ENCODE measurements around the gene MINK1. TPM values are rescaled to one million over a fixed set of nuclear protein-coding genes. Genes with fewer than 3 reads are reported as not detected.

Gene MINK1
- total RNA-seq, 1 donor from 2014 or later, result 90.6 TPM

GRCh38 chr17:4879601-4880000 is 46.5 kb downstream of the MINK1 start:
- H3K27ac Mint-ChIP-seq (ENCODE audit: unreplicated experiment), result no peak overlapping the region
- peaks cover 11% of the 10 kb centered on the region for H3K36me3 Mint-ChIP-seq (ENCODE audit: low read depth)
- TF ChIP-seq, protein P1, sequence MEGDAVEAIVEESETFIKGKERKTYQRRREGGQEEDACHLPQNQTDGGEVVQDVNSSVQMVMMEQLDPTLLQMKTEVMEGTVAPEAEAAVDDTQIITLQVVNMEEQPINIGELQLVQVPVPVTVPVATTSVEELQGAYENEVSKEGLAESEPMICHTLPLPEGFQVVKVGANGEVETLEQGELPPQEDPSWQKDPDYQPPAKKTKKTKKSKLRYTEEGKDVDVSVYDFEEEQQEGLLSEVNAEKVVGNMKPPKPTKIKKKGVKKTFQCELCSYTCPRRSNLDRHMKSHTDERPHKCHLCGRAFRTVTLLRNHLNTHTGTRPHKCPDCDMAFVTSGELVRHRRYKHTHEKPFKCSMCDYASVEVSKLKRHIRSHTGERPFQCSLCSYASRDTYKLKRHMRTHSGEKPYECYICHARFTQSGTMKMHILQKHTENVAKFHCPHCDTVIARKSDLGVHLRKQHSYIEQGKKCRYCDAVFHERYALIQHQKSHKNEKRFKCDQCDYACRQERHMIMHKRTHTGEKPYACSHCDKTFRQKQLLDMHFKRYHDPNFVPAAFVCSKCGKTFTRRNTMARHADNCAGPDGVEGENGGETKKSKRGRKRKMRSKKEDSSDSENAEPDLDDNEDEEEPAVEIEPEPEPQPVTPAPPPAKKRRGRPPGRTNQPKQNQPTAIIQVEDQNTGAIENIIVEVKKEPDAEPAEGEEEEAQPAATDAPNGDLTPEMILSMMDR (IDR thresholded peaks at IDR 0.05), result no peak
- H3K4me1 Mint-ChIP-seq (ENCODE audit: low read depth), result no peaks in the 10 kb centered on the region
- H3K9me3 Mint-ChIP-seq (ENCODE audit: low read depth), result no peaks in the 10 kb centered on the region
- no peak for DNase-seq (ENCODE audit: low spot score)
- H3K4me3 Mint-ChIP-seq (ENCODE audit: unreplicated experiment), result no peak overlapping the region
- H3K27me3 Mint-ChIP-seq (ENCODE audit: low read depth), result no peaks in the 10 kb centered on the region

GRCh38 chr17:4880857-4881256 is 47.7 kb downstream of the MINK1 start:
- Mint-ChIP-seq H3K4me3 (ENCODE audit: unreplicated experiment) (no peak overlapping the region), H3K4me1 (ENCODE audit: low read depth) (no peaks in the 10 kb centered on the region), H3K9me3 (ENCODE audit: low read depth) (no peaks in the 10 kb centered on the region), H3K27me3 (ENCODE audit: low read depth) (no peaks in the 10 kb centered on the region), H3K27ac (ENCODE audit: unreplicated experiment) (no peak overlapping the region), H3K36me3 (ENCODE audit: low read depth) (peaks cover 19% of the 10 kb centered on the region)
- no peak for DNase-seq (ENCODE audit: low spot score)
- TF ChIP-seq, protein P1 (IDR thresholded peaks at IDR 0.05), result no peak

DNA sequence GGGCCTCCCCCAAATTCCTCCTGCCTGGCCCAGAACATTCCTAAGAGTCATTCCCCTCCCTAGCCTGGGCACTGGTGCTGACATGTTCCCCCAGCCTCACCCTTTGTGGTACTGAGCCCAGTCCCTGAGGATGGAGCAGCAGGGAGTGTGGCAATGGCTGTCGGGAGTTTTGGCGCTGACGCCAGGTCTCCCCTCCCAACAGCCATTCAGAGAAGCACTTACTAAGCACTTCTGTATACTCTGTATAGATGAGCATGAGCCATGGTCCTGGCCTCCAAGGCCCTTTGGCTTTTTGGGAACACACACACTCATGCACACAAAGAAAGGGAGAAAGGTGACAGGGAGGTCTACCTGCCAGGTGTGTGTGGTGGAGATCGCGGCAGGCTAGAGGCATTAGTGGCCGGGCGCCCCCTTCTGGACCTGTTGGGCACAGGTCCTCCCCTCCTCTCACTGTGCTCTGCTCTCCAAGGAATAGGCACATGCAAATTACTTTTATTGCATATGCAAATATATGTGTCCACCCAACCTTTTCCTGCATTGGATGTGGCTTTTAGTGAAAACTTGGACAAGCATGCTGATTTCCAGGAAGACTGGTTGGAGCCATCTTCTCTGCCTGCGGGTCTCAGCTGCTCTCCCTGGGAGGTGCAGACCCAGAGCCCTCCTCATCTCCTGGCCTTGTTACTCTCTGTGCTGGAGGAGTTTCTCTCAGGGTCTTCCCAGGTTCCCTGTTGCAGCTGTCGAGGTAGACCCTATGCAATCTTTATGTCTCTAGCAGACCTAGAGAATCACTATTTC is 48.8 kb downstream of the MINK1 start:
- Mint-ChIP-seq H3K27ac (ENCODE audit: unreplicated experiment) (no peak overlapping the region), H3K4me3 (ENCODE audit: unreplicated experiment) (no peak overlapping the region), H3K27me3 (ENCODE audit: low read depth) (no peaks in the 10 kb centered on the region), H3K4me1 (ENCODE audit: low read depth) (no peaks in the 10 kb centered on the region), H3K9me3 (ENCODE audit: low read depth) (no peaks in the 10 kb centered on the region), H3K36me3 (ENCODE audit: low read depth) (peaks cover 16% of the 10 kb centered on the region)
- TF ChIP-seq, protein P1 (IDR thresholded peaks at IDR 0.05), result peak; percentile 87
- DNase-seq (ENCODE audit: low spot score), result no peak

DNA sequence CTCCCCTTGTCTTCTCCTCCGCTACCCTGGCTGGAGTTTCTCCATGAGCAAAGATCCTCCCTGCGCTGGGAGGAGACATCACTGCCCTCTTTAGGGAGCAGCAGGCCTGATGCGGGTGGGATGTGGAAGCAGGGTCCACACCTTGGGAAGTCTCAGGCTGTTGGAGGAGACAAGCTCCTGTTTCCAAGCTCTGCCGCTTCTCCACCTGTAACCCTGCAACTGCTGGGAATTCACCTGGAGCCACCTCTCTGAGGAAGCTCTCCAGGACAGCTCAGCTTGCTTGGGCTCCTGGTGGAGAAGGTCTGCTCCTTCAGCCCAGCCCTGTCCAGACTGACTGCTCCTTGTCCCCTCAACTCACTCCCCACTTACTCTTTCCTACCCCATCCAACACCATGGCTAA is 51.3 kb downstream of the MINK1 start:
- H3K9me3 Mint-ChIP-seq (ENCODE audit: low read depth), result no peaks in the 10 kb centered on the region
- peaks cover 18% of the 10 kb centered on the region for H3K36me3 Mint-ChIP-seq (ENCODE audit: low read depth)
- H3K4me1 Mint-ChIP-seq (ENCODE audit: low read depth), result no peaks in the 10 kb centered on the region
- H3K27ac Mint-ChIP-seq (ENCODE audit: unreplicated experiment), result no peak overlapping the region
- no peak overlapping the region for H3K4me3 Mint-ChIP-seq (ENCODE audit: unreplicated experiment)
- DNase-seq (ENCODE audit: low spot score), result no peak
- TF ChIP-seq, protein P1 (IDR thresholded peaks at IDR 0.05), result no peak
- H3K27me3 Mint-ChIP-seq (ENCODE audit: low read depth), result no peaks in the 10 kb centered on the region

GRCh38 chr17:4886830-4887229 is 53.7 kb downstream of the MINK1 start:
- Mint-ChIP-seq H3K27me3 (ENCODE audit: low read depth) (no peaks in the 10 kb centered on the region), H3K4me1 (ENCODE audit: low read depth) (no peaks in the 10 kb centered on the region), H3K27ac (ENCODE audit: unreplicated experiment) (no peak overlapping the region), H3K4me3 (ENCODE audit: unreplicated experiment) (no peak overlapping the region), H3K9me3 (ENCODE audit: low read depth) (no peaks in the 10 kb centered on the region), H3K36me3 (ENCODE audit: low read depth) (peaks cover 21% of the 10 kb centered on the region)
- TF ChIP-seq, protein P1 (IDR thresholded peaks at IDR 0.05), result no peak
- DNase-seq (ENCODE audit: low spot score), result no peak
